Measurements from ENCODE around the gene PHC2. TPM values are rescaled to one million over a fixed set of nuclear protein-coding genes. Genes with fewer than 3 reads are reported as not detected.

Gene PHC2
- total RNA-seq, 1 donor from 2014 or later, result 121 TPM

GRCh38 chr1:33425900-33426299, 5.0 kb downstream of the PHC2 start:
- no peak for DNase-seq (ENCODE audit: low spot score)

GRCh38 chr1:33424610-33425009, 6.3 kb downstream of the PHC2 start:
- no peak for DNase-seq (ENCODE audit: low spot score)

- DNase-seq (ENCODE audit: low spot score), result no peak
These were observed 6.7 kb downstream of the PHC2 start for GRCh38 chr1:33424205-33424604.

- no peak for DNase-seq (ENCODE audit: low spot score)
These were observed 9.8 kb downstream of the PHC2 start for GRCh38 chr1:33420870-33421775.

GRCh38 chr1:33418811-33419210, 12.1 kb downstream of the PHC2 start:
- DNase-seq (ENCODE audit: low spot score), result no peak

- DNase-seq (ENCODE audit: low spot score), result no peak
These were observed 16.0 kb downstream of the PHC2 start for GRCh38 chr1:33414879-33415278.

GRCh38 chr1:33410091-33410701, 20.7 kb downstream of the PHC2 start:
- no peak for DNase-seq (ENCODE audit: low spot score)

GRCh38 chr1:33408093-33408436, 22.8 kb downstream of the PHC2 start:
- DNase-seq (ENCODE audit: low spot score), result no peak

- no peak for DNase-seq (ENCODE audit: low spot score)
These were observed 23.4 kb downstream of the PHC2 start for GRCh38 chr1:33407352-33408092.

GRCh38 chr1:33402206-33402605, 28.7 kb downstream of the PHC2 start:
- no peak for DNase-seq (ENCODE audit: low spot score)

- no peak for DNase-seq (ENCODE audit: low spot score)
These were observed 29.4 kb downstream of the PHC2 start for GRCh38 chr1:33401471-33401870.

- no peak for DNase-seq (ENCODE audit: low spot score)
These were observed 30.6 kb downstream of the PHC2 start for GRCh38 chr1:33400153-33400911.

- no peak for DNase-seq (ENCODE audit: low spot score)
These were observed 31.5 kb downstream of the PHC2 start for GRCh38 chr1:33399375-33399774.

- no peak for DNase-seq (ENCODE audit: low spot score)
These were observed 32.9 kb downstream of the PHC2 start for GRCh38 chr1:33397994-33398393.

GRCh38 chr1:33397125-33397506, 33.8 kb downstream of the PHC2 start:
- no peak for DNase-seq (ENCODE audit: low spot score)

GRCh38 chr1:33396188-33397124, 34.4 kb downstream of the PHC2 start:
- DNase-seq (ENCODE audit: low spot score), result no peak

GRCh38 chr1:33394770-33395169, 36.1 kb downstream of the PHC2 start:
- no peak for DNase-seq (ENCODE audit: low spot score)

GRCh38 chr1:33393991-33394390, 36.9 kb downstream of the PHC2 start:
- no peak for DNase-seq (ENCODE audit: low spot score)

- no peak for DNase-seq (ENCODE audit: low spot score)
These were observed 37.4 kb downstream of the PHC2 start for GRCh38 chr1:33393524-33393923.

GRCh38 chr1:33392639-33393038, 38.3 kb downstream of the PHC2 start:
- no peak for DNase-seq (ENCODE audit: low spot score)

- no peak for DNase-seq (ENCODE audit: low spot score)
These were observed 38.7 kb downstream of the PHC2 start for GRCh38 chr1:33392206-33392605.

All from mucosa of gallbladder (tissue), 1 donor.